ENCODE measurements around the gene KAZN.

KAZN gene

DNA sequence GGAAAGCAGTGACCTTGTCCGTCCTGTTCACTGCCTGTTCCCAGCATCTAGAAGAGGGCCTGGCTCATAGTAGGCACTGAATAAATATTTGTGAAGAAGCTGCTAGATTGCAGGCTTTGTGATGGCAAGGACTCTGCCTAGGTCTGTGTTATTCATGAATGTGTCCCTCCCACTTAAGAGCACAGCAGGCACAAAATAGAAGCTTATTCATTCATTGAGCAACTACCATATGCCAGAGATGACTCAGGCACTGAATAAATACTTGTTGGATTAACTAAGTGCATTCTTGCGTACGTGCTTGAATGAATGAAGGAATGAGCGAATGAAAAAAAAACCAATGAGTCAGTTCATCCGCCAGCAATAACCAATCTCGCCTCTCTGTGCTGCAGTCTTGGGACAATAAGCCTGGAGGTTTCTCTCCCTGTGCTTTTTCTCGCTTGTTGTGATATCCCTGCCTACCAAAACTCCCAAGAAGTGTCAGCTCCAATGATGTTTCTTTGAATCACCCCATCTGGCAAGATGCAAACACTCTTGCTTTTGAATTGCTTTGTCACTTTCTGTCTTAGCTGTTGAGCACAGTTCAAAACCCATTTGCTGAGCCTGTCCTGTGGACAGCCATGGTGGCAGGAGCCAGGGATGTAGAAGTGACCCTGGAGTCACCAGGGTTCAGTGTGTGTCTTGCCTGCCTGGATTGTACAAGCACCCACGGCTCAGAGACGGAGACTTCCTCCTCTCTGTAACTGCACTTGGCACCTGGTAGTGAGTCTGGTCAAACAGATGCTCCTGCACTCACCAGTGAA lies 143.9 kb downstream of the KAZN start:
- no peak for DNase-seq (ENCODE audit: low read depth)

DNA sequence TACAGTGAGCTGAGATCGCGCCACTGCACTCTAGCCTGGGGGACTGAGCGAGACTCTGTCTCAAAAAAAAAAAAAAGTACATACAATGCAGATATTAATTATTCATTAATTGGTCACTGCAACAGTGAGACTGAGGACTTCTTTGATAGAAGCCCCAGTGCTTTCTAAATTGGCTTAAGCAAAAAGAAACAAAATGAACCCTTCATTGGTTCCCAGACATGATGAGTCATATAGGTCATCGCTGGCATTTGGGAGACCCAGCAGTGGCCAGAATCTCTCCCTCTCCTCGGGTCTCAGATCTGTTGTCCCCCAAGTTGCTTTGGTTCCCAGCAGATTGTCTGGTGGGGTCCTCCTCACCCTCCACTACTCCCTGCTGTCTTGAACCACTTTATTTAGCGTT lies 144.9 kb downstream of the KAZN start:
- no peak for DNase-seq (ENCODE audit: low read depth)

DNA sequence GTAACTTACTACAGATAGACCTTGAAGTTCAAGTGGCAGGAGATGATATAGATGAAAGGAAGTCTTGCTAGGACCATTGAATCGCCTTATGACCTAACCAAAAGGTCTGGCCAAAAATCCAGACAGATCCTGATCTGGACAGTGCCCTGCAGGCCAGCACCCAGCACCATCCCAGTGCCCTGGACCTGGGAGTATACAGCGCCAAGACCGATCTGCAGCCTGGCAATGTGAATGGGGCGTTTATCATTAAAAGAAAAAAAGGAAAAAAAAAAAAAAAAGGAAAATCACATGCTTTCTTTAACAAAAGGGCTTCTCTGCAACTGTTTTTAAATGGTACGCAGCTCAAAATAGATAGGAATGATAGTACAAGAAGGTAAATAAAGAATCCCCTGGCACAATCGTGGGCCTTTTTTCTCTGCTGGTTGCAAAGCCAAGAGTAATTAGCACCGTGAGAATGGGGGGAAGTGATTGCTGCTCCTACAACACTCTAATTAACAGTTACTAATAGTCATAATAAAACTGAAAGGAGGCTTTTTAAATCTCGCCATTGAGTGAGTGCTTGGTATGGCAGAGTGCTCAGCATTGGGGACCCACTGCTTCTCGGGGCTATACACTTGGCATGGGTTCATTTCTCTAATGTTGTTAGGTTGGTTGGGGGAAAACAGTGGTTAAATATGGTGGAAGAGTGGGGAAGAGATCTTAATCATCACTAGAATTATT lies 146.7 kb downstream of the KAZN start:
- no peak for DNase-seq (ENCODE audit: low read depth)

DNA sequence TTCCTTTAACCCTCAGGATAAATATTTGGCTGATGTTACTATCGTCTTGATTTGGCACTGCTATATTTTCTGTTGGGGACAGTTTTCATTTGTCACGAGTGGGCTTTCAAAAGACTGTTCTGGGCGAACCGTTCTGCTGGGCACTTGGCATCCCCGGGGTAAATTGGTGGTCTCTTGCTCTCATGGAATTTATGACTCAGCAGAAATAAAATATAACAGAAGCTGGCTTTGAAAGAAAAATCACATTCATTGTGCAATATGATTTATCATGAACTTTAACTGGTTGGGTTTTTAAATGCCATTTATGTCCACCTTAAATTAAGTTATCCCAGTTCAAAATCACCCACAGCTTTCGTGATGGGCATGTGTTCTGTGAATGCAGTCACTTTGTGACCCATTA lies 147.3 kb downstream of the KAZN start:
- no peak for DNase-seq (ENCODE audit: low read depth)

DNA sequence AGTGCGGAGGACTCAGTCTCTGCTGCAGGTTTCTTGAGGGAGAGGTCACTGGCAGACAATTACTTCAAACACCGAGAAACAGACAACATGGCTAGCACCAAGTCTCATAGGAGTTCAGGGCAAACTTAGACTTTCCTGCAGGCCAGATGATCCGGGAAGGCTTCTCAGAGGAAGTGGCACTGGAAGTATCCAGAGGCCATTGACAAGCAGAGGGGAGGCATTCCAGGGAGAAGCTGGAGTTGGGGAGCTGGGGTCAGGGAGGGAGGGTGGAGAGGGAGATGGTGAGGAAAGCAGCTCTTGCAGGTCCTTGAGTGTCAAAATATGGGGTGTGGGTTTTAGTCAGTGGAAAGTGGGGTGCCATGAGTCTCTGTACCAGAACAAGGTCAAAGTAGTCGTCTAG lies 147.9 kb downstream of the KAZN start:
- no peak for DNase-seq (ENCODE audit: low read depth)

DNA sequence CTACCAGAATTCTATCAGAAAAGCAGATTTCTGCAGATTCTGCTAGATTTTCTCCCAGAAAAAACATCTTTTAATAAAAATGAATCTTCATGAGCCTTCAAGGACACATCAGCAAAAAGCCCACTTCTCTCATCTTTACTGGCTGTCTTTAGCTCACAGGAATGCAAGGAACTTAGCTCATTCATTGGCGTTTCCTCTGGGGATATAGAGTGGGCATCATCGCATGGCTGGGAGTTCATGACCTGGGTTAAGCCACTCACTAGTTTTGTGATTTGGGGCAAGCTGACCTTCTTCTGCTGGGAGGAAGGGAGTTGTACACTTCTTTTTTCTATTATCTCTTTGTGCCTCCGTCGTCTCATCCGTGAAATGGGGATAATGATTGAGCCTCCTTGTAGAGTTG lies 149.7 kb downstream of the KAZN start:
- DNase-seq (ENCODE audit: low read depth) = no peak

DNA sequence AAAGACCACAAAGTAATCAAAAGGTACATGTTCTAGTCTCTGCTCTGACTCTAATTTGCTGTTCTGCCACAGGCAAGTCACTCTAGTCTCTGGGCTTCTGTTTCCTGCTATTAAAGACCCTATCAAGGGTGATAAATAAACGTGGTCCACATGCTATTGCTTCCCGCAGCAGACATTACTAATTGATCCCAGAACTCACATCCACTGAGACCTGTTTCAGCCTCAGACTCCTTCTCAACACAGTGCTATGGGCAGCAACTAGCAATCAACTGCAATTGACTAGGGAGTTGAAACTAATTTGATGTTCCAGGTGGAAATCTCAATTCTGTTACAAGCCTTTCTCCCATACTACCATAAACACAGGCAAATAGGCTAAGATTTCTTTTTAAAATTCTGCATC lies 150.5 kb downstream of the KAZN start:
- no peak for DNase-seq (ENCODE audit: low read depth)

DNA sequence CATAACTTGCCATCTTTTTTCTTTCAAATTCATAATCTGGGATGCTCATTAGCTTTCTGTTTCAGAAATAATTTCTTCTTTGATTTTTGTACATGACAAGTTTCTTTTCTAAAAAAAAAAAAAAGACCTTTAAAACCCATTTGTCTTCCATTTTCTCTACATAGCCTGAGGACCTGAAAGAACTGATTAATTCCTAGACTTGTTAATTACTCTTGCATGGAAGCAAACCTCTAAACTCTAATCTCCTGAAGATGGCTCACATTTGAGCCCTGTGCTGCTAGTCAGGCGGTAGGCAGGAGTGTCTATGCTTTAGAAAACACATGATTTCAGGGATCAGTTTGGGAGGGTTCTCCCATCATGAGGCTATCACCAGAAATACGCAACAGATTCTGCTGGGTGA lies 152.0 kb downstream of the KAZN start:
- no peak for DNase-seq (ENCODE audit: low read depth)

DNA sequence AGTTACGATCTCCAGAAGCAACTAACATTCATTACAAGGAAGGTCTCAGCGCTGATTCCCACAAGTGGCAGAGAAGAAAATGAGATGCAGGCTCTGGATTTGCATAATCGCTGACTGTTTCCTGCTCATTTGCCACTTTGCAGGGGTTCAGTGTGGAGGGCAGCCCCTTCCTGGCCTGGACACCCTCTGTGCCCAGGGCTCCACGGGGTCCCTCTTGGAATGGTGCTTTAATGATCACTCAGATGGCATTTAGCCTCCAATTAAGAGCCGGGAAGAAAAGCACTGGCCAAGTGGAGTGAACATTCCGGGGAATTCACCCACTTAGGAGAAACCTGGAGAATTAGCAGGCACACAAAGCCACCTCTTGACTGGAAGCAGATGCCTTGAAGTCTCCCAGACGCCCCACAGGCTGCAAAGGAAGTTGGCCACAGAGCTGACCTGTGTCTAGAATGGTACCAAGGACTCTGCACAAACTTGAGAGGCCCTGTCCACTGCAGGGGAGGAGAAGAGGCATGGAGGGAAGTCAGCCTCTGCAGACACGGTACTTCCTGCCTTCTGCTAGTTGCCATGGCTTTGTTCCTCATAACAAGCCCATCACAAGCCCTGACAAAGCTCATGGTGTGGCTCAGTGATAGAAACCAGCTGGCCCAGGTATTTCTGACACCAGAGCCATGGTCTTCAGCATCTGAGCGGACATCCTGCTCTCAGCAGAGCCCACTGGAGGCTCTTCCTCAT lies 157.2 kb downstream of the KAZN start:
- DNase-seq (ENCODE audit: low read depth) = no peak

DNA sequence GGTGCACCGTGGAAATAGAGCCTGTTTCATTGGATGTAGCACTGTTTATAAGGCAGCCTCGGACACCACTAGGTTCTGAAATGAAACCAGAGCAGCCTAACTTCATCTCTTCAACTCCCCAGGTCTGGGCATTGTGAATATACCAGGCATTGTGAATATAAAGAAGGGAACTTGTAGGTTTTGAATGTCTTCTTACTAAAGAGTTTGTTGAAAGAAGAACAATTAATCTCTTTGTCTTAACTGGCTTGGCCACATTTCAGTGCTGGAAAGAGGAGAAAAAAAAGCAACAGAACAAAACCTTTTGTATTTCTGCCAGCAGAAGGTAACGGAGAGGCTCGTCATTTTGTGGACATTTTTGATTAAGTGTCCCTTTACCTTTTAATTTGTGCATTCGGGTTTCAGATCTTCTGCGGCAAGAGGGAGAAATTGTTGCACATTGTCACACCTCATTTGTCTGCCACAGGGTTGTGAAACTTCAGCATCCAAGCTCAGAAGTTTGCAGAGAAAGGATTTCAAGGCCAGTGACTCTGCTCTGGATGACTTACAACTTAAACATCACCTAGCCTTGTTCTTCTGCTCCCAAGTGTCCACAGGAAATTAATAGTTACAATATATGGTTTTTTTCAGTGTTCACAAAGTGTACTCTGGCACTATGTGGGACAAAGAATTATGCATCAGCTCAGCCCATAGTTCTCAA lies 158.3 kb downstream of the KAZN start:
- DNase-seq (ENCODE audit: low read depth) = no peak

DNA sequence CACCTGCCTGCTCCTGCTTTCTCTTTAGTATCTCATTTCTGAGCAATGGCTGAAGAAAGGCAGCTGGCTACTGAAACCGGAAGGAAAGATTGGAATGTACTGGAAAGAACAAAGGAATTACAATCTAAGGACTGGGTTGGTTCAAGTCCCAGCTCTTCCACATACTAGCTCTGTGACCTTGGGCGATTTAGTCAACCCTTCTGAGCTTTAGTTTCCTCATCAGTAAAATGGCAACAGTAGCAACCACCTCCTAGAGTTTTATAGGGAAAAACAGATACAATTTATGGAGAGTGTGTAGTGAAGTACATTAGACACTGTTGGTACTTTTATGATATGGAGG lies 158.8 kb downstream of the KAZN start:
- no peak for DNase-seq (ENCODE audit: low read depth)

DNA sequence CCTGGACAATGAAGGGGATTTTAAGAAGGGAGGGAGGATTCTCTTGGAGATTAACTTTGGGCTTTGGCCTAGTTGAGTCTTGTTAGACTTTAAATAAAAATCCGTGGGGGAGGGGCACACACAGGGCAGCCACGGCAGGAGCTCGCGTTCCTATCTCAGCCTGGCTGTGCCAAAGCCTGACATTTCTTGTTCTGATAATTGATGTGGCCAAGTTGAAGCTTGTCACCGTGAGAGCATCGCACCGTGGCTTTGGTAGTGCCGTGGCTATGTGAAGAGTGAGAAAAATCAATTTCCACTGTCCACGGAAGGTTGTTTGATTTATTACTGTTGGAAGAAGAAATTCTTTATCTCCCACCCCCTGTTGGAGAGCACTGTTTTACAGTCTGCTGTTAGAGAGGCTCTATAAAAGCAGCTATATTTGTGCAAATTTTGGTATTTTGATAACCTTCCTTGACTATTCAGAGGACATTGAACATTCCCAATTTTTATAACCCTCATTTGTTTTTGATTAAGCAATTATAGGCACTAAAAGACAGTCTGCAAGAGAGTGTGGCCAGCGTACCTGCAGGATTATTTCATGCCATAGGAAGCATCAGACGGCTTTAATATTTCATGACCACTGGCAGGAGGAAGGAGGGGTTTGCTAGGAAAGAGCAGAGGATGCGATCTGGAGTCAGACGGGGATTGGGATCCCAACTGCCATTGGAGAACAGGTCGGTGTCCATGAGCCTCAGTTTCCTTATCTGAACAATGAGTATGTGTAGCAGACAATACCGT lies 160.7 kb downstream of the KAZN start:
- DNase-seq (ENCODE audit: low read depth) = no peak

DNA sequence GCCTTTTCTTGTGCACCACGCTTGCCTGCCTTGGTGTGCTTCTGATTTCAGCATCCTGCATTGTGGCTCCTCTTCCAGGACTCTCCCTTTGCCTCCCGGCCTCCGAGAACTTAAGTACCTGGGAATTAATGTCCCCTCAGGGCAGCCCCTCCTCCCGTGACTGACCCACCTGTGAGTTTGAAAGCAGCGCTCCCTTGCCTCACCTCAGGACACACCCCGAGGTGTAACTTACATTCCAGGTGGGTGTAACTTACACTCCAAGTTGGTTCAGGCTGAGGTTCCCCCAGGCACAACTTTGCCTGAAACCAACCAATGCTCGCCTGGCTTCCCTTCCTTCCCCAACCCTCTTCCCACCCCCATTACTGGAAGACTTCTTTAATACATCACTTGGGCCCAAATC lies 161.4 kb downstream of the KAZN start:
- no peak for DNase-seq (ENCODE audit: low read depth)

DNA sequence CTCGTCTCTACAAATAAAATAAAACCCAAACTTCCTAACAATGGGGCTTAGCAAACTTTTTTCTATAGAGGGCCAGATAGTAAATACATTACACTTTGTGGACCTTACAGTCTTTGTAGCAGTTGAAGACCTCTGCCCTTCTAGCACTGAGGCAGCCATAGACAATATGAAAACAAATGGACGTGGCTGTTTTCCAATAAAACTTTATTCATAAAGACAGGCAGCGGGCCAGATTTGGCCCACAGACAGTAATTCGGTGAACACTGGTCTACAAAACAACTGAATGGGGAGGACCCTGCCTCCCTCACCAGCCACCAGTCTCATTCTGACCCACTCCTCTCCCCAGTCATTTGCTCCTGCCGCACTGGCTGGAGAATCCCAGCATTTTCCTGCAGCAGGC lies 162.3 kb downstream of the KAZN start:
- DNase-seq (ENCODE audit: low read depth) = no peak

DNA sequence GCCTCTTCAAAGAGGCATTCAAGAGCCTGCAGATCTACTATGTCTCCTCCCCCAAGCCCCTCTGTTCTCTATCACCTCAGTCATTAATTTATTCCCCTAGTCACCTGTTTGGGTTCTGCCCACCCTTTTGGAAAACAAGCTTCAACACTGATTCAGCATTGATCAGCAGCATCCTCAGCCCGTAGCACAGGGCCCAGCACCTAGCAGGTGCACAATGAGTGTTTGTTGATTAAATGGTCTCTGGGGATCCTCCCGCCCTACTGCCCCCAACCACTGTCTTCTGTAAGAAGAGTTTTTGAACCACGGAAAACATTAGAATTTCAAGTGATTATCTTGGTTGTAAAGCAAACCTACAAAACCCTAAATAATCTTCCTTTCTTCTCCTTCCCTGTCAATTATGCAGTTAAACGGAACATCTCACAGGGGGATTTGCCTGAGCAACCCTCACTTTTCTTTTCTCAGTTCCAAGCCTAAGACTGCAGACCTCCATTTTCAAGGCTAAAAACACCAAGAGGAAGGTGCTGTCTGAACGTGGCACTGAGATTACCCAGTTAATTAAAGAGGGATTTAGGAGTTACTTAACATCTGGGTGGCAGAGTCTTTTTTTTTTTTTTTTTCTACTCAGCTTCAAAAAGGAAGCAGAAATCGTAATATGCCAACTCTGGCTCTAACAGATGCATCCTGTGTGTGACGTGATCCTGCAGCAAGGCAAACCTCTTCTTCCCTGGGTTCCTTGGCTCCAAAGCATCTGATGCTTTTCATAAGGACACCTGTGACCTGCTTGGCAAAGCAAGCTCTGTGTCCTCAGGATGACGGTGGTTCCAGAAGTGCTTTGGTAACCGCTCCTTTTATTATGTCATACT lies 163.0 kb downstream of the KAZN start:
- DNase-seq (ENCODE audit: low read depth) = no peak

DNA sequence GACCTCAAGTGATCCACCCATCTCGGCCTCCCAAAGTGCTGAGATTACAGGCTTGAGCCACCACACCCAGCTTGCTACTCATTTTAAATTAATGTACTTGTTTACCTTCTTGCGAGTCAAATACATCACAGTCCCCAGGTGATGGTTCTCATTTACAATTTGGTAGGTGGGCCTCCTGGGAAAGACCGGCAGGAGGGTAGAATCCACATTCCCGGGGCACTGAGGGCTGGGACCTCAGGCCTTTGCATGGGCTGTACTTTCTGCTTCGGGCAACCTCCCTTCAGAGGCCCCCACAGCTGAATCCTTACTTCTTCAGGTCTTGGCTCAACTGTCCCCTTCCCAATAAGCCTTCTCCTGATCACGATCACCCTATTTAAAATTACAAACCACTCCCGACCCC lies 165.5 kb downstream of the KAZN start:
- no peak for DNase-seq (ENCODE audit: low read depth)

DNA sequence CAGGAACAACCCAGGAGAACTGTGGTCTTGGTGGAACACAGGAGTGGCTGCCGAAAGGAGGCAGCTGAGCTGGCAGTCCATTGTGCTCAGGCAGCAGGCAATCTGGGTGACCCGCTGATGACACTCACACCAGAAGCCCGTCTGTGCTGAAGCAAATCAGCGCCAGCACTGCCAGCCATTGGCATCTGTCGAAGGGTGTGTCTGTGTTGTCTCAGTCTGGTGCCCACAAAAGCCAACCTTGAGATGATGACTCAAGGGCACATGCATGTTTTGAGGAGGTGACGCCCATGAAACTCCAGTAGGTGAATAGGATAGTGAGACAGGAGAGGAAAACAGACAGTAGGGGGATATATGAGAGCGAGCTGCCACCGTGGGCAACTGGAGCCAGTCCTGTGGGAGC lies 167.3 kb downstream of the KAZN start:
- no peak for DNase-seq (ENCODE audit: low read depth)

DNA sequence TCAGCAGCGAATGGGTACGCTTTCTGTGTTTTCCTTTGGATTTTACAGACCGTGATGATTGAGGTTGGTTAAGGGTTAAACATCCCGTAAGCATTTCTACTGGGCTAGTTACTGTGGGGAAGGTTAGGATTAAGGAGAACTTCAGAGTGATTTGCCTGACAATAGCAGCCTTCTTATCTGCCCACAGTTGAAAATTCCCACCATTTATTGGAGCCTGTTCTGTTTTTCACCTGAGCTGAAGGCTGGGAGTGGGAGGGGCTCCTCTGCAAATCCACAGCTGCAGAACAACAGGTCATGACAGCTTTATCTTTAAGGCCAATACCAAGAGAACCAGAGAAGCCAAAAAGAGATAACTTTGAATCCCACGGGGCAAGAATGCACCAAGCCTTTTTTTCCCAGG lies 168.6 kb downstream of the KAZN start:
- DNase-seq (ENCODE audit: low read depth) = no peak

DNA sequence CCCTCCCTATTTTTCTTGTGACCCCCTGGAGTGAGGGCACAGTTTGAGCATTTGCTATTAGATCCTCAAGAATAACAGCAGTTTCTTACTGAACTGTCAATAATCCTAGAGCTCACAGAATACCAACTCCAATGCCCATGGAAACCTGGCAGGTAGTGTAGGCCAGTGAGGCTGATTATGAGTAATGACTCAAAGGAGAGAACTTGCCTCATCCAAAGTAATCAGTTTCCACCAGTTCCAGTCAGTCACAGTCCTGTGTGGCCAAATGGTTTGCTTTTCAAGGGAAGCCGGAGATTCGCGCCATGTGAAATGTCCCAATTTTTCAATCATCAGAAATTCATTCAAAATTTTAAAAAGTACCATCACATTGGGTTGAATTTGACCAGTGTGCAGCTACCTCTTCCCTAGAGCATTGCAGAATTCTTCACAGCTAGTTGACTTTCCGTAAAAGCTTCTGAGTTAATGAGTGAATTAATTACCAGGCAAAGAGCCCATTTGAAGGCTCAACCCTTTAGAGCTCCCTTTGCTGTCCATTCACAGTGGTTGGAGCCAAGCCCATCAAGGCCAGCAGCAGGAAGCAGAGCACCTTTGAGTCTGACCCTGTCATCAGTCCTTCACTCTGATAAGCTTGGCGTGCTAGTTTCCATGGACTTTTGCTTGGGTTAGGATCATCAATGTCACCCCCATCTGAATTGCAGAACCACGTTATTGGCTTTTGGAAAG lies 170.3 kb downstream of the KAZN start:
- DNase-seq (ENCODE audit: low read depth) = no peak
